Neural cell (in vitro differentiated cells): ENCODE results near the gene CD4.

Source experiments
- EP300 ChIP-seq: fragments of 450-650 bp; conservative IDR thresholded peaks from 2 replicates; pipeline ENCODE4 v1.6.1; 2014; ENCODE audit warnings: antibody characterized with exemption, mild to moderate bottlenecking, moderate library complexity; ENCODE audit not compliant: poor library complexity, severe bottlenecking
- EZH2 ChIP-seq: fragments of 200-600, 300-800 bp; shearing (Covaris generic), sonication (generic); IDR thresholded peaks from 2 replicates; pipeline ENCODE4 v1.6.1; 2014; ENCODE audit warnings: antibody characterized with exemption, low read length, borderline replicate concordance, mild to moderate bottlenecking; ENCODE audit not compliant: insufficient read depth, poor library complexity, severe bottlenecking
- SMC3 ChIP-seq: fragments of 450-650 bp; conservative IDR thresholded peaks from 2 replicates; pipeline ENCODE4 v1.6.1; 2014; ENCODE audit warnings: antibody characterized with exemption, mild to moderate bottlenecking, moderate library complexity; ENCODE audit not compliant: poor library complexity
- TF ChIP-seq, protein P1 (sequence below): fragments of 450-650 bp; IDR thresholded peaks from 2 replicates; pipeline ENCODE4 v1.5.1; 2014; ENCODE audit warnings: antibody characterized with exemption, mild to moderate bottlenecking, moderate library complexity; ENCODE audit not compliant: poor library complexity, severe bottlenecking

DNA sequence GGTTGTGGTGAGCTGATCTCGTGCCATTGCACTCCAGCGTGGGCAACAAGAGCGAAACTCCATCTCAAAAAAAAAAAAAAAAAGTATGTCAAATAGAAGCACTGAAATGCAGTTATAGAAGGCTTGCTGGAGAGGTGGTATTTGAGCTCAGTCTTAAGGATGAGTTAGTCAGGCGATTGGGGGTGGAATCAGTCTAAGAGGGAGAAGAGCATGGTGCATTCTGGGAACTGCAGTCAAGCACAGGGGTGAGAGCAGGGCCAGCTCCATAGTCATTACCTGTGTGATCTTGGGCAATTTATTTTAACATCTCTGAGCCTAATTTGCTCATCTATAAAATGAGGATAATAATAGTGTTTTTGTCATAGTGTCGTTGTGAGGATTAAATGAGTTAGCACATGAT is 45.5 kb downstream of the CD4 start:
- TF ChIP-seq, protein P1, sequence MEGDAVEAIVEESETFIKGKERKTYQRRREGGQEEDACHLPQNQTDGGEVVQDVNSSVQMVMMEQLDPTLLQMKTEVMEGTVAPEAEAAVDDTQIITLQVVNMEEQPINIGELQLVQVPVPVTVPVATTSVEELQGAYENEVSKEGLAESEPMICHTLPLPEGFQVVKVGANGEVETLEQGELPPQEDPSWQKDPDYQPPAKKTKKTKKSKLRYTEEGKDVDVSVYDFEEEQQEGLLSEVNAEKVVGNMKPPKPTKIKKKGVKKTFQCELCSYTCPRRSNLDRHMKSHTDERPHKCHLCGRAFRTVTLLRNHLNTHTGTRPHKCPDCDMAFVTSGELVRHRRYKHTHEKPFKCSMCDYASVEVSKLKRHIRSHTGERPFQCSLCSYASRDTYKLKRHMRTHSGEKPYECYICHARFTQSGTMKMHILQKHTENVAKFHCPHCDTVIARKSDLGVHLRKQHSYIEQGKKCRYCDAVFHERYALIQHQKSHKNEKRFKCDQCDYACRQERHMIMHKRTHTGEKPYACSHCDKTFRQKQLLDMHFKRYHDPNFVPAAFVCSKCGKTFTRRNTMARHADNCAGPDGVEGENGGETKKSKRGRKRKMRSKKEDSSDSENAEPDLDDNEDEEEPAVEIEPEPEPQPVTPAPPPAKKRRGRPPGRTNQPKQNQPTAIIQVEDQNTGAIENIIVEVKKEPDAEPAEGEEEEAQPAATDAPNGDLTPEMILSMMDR: no peak
- TF ChIP-seq EZH2 (no peak), EP300 (no peak), SMC3 (no peak)
